ENCODE data around the gene MYH15. TPM values are rescaled to one million over a fixed set of nuclear protein-coding genes. Genes with fewer than 3 reads are reported as not detected.

Gene MYH15
- 0.61 TPM for polyA plus RNA-seq (2012; ENCODE audit: insufficient read depth, insufficient read length)

DNA sequence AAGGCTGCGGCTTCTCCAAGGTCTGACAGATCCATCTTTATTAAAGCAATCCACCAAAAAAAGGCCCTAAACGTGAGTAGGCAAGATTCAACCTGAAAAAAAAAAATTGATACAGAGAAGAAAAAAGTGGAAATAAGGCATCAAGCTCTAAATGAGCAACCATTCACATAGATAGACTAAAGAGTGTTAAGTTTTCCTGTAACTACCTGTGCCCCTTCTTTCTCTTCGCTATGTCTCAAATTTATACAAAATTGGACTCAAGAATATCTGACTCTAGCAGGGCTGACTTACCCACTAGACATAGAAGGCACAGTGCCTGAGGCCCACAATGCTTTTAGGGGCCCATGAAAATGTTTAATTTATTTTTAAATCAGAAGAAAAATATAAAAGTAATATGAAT is at the start of gene MYH15:
Gene MYH15 (minus strand): TSS at position 101 of the 400 bp plus-strand sequence. CDS start 66 bp downstream, at position 35.
- no peak for DNase-seq (ENCODE audit: low read depth, low spot score)
- no peak within 1 kb of the TSS for H3K4me3 ChIP-seq (ENCODE audit: low read length)

DNA sequence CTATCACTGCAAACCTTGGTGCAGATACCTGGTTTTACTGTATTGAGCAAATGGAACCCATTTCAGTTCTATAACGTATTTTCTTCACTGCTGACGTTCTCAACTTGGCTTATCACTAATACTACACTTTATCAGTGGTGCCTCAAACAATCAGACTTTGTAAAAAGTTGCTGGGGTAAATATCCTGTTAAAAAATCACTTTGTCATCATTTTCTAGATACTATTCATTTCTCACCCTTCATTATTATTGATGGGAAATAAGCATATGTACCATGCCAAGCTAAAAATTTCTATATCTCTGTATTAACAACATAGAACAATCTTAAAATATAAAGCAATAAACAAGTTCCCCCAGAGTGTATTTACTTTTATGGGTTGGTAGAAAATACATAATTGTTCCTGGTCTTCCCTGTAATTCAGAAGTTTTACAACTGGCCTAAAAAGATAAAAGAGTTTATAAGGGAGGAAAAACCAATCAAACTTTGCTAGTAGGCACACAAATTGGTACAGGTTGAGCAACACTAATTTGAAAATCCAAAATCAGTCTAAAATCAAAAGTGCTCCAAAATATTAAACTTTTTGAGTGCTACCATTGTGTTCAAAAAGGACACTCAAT is 45.7 kb upstream of the MYH15 start:
- DNase-seq (ENCODE audit: low read depth, low spot score) = no peak
- no peak overlapping the region for H3K4me3 ChIP-seq (ENCODE audit: low read length)

DNA sequence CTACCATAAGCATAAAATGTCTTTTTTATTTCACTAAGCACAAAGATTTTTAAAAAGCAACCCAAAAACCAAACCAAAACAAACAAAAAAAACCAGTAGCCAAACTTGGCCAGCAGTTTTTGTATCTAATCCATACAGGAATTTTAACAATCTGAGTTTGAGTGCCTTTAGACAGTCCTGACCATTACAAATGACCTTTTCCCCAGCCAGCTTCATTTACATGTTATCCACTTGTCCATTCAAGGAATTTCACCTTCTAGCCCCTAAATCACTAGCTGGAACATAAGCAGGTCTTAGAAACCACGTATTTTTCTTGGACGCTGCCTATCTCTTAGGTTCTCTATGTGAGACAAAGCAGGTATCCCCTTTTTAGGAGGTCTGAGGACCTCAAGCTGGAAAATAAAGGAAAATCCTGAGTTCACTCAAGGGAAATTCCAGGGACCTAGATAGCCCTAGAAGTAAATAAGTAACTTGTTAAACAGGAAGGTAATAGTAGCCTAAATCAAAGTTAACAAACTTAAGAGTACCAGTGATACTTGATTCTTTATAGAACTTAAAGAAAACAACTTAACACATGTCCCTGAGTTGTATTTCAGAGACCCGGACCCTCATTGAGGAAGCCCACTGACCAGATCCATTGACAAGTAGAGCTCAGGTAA is 44.6 kb upstream of the MYH15 start:
- no peak overlapping the region for H3K4me3 ChIP-seq (ENCODE audit: low read length)
- no peak for DNase-seq (ENCODE audit: low read depth, low spot score)

DNA sequence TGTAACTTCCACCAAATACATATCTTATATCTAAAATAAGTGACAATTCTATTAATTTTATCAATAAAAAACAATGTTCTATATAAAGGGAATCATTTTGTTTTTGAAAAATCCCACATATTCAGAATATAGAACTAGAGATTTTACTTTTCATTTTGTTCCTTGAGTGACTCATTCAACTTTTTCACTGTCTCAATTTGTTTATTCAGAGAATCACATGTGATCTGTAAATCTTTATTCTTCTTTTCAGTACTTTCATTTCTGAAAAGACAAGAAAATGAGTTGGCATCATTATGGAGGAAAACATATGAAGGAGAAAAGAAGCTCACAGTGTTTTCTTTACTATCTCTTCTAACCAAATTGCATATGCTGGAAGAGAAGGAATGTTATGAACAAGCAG is 43.8 kb upstream of the MYH15 start:
- no peak overlapping the region for H3K4me3 ChIP-seq (ENCODE audit: low read length)
- no peak for DNase-seq (ENCODE audit: low read depth, low spot score)

DNA sequence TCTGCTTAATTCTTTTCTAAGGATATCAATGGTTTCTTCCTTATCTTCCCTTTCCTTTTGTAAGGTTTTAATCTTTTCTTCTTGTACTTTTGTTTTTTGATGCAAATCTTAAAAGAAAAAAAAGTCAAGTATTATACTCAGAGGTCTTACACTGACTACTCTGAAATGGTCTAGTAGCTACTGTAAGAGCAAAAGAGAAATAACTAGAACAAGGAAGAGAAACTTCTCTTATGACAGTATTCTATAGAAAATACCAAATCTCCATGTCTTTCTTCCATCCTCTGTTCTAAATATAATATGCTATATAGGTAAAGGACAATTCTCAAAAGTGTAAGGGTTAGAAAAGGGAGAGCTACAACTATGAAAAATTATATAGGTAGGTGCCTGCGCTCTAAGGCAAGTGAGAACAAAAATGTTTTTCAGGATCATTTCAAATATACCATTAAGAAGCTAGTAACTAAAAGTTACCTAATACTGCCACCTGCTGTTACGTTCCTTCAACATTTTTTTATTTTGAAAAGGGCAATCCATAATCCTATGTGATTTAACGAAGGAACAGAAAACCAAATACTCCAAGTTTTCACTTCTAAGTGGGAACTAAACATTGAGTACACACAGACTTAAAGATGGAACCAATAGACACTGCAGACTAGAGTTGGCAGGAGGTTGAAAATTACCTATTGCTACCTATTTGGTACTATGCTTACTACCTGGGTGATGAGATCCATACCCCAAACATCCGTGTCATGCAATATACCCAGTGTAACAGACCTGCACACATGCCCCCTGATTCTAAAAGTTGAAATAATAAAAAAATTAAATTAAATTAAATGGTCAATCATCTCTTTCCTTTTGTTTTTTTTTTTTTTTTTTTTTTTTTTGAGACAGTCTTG is 42.1 kb upstream of the MYH15 start:
- no peak overlapping the region for H3K4me3 ChIP-seq (ENCODE audit: low read length)
- peak; percentile 28 for DNase-seq (ENCODE audit: low read depth, low spot score)

DNA sequence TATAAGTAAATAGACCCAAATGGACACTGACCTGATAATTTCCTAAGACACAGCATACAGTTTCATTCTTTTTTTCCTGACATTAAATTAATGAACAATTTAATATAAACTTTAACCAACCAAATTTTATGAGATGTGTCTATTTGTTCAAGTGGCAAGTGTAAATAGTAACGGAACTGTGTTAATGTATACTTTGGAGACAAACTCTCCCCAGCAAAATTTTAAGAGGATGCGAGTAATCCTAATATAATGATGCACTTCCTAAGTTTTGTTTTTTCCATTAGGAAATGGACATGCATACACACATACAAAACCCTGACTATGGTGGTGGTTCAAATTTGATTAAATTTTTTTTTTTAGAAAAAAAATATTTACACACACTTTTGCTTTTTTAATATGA is 38.5 kb upstream of the MYH15 start:
- H3K4me3 ChIP-seq (ENCODE audit: low read length) = no peak overlapping the region
- DNase-seq (ENCODE audit: low read depth, low spot score) = no peak

DNA sequence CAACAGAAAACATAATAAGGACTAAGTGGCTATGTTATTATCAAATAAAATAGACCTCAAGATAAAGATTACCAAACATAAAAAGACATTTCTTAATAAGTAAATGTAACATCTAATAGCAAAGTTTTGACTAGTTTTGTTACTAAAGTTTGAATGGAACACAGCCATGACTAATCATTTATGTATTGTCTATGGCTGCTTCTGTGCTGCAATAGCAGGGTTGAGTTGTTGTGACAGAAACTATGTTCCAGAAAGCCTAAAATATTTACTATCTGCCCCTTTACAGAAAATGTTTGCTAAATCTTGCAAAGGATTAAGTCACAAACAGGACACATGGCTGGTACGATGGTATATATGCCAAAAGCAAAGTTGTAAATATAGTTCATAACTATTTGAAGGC is 37.9 kb upstream of the MYH15 start:
- no peak overlapping the region for H3K4me3 ChIP-seq (ENCODE audit: low read length)
- DNase-seq (ENCODE audit: low read depth, low spot score) = no peak

DNA sequence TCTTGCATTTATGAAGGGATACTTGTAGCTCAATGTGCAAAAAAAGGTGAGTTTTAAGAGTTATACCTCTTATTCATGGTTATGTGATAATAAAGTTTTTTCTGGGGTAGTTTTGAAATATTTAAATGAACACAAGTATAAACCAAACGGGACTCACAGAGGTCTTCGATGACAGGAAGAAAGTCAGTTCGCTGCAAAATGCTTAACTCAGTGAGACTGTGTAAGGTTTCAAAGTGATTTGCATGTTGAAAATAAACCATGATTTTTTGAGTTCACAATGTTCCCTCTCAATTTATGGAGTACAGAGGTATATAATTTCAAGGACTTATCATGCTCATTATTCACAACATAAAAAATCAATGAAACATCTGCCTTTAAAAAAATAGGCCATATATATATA is 36.3 kb upstream of the MYH15 start:
- H3K4me3 ChIP-seq (ENCODE audit: low read length) = no peak overlapping the region
- no peak for DNase-seq (ENCODE audit: low read depth, low spot score)

DNA sequence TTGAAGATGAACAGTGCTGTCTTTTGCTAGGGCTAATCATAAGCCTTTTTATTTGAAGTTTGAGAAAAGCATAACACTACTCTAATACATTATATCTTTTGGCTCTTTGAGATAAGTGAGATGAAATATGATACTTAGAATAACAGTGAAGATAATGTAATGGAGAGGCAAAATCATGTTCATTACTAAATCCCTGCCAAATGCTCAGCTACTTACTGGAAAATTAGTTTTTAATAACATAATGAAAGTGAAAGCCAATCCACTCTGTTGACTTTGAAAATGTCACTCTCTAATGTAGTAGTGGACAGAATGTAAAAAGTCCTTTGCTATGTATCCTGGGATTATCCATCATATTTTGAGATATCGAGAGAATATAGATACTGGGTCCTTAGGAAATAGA is 35.9 kb upstream of the MYH15 start:
- no peak overlapping the region for H3K4me3 ChIP-seq (ENCODE audit: low read length)
- DNase-seq (ENCODE audit: low read depth, low spot score) = no peak

DNA sequence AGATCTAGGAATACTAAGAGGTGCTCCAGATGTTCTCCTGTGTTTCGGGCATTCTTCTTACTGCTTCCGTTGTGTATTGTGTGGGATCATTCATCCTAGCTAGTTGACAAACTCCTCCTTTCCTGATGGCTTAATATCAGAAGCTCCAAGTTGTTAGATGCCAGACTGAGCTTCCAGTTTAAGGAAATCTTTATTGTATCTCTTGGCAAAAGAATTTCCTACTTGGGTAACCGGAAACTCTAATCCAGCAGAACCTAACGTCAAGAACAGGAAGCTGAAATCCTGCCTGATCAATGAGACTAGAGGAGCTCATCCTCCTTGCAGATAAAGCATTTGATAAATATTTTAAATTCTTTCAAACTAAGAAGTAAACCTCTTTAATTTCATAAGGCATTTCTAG is 27.7 kb upstream of the MYH15 start:
- no peak for DNase-seq (ENCODE audit: low read depth, low spot score)
- no peak overlapping the region for H3K4me3 ChIP-seq (ENCODE audit: low read length)

DNA sequence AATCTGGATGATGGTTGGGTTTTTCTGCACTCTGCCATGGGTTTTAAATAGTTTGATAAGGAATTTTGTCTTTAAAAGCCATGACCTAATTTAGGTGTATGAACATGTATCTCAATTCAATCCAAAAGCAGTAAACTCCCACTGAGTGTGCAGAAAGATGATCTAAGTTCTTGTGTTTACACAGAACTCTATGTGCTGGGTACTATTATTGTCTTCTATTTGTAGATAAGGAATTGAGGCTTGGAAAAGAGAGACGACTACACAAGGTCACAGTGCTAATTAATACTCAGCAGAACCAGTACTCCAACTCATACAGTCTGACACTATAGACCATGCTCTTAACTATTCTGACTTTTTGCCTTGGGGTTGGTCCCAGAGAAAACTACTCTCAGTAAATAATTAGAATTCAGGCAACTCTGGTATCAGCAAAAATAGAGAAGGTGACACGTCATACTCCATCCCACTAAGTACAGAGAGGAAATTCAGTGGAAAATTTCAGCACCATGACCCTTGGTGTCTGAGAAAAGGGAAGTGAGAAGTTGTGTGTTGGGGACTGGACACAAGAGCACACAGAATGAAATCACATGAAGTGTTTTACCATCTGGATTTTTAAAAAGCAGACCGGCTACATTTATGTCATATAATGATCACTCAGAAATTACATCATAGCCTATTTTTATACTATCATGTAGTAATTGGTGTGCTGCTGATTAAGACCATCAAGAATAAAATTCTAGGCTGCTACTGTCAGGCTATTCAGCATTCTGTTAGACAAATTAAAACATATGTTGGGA is 18.3 kb upstream of the MYH15 start:
- DNase-seq (ENCODE audit: low read depth, low spot score) = no peak
- H3K4me3 ChIP-seq (ENCODE audit: low read length) = no peak overlapping the region

DNA sequence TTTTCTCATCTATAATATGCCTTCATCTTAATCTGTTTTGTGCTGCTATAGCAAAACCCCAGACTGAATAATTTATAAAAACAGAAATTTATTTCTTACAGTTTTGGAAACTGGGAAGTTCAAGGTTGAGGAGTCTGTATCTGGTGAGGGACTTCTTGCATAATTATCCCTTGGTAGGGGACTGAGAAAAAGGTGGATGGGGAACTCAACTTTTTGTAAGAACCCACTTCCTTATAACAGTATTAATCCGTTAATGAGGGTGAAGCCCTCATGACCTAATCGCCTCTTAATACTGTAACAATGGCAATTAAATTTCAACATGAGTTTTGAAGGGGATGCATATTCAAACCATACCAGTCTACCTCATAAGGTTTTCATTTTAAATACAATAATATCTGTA is 17.4 kb upstream of the MYH15 start:
- no peak for DNase-seq (ENCODE audit: low read depth, low spot score)
- H3K4me3 ChIP-seq (ENCODE audit: low read length) = no peak overlapping the region

DNA sequence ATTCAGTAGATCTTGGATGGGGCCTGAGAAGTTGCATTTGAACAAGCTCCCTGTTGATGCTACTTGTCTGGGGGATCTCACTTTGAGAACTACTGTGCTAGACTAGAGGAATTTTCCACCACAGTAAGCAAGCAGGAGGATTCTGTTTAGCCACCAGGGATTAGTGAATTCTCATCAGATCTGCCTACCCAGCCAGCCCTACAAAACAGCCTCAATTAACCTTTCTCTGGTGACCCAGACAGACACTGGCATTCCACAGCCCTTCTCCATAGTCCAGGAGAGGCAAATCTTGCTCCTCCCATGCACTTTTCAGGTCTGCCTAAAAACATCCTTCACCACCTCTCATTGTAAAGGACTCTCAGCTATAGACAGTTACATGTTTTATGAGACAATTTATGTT is 16.7 kb upstream of the MYH15 start:
- DNase-seq (ENCODE audit: low read depth, low spot score) = no peak
- no peak overlapping the region for H3K4me3 ChIP-seq (ENCODE audit: low read length)

DNA sequence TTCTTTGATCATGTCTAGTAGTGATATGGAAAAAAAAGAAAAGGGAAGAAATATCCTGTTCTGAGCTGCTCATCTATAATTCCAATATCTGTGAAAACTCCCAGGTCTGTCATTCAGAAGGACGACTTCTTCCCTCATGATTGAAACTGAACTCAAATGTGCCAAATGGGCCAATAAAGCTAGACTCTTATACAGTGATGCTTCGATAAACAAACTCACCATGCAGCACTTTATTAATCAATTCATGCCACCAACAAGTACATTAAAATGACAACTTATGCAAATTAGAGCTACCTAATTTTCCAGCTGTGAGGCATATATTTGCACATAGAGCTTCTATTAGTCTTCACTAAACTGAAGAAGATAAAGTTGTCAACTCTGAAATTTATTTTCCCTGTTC is 15.6 kb upstream of the MYH15 start:
- no peak for DNase-seq (ENCODE audit: low read depth, low spot score)

DNA sequence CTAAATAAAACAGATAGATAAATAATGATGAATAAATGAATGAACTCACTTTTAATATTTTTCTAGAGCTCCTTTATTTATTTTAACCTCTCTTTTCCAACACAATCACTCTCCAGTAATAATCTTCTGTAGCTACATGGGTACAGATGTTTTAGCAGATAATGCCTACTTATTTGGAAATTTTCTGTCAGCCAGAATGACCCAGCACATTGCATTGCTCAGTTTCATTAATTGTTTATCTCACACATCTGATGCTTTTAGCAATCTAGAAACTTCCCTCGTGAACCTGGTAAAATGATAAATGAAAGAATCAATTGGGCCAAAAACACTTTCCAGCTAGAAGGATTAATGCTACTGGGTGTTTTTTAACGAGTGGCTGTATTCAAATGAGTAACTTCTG is 14.9 kb upstream of the MYH15 start:
- no peak for DNase-seq (ENCODE audit: low read depth, low spot score)
- no peak overlapping the region for H3K4me3 ChIP-seq (ENCODE audit: low read length)

More for the DNA sequence above, 15.6 kb upstream of the MYH15 start:
- no peak overlapping the region for H3K4me3 ChIP-seq (ENCODE audit: low read length)

DNA sequence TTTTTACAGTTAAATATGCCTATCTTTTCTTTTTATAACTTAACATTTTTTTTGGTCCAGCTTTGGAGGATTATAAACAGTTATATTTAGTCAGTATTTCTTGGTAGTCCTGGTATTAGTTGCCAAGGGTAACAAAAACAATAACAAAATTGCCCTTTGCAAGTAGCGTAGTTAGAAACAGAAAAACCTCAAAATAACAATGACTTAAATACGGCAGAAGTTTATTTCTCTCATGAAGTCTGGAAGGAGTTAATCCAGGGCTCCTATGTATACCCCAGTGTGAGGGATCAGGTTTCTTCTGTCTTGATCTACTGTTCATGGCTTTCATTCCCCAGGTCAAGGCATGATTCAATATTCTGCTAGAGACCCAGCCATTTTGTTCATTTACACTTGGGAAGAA is 14.1 kb upstream of the MYH15 start:
- DNase-seq (ENCODE audit: low read depth, low spot score) = no peak
- H3K4me3 ChIP-seq (ENCODE audit: low read length) = no peak overlapping the region

DNA sequence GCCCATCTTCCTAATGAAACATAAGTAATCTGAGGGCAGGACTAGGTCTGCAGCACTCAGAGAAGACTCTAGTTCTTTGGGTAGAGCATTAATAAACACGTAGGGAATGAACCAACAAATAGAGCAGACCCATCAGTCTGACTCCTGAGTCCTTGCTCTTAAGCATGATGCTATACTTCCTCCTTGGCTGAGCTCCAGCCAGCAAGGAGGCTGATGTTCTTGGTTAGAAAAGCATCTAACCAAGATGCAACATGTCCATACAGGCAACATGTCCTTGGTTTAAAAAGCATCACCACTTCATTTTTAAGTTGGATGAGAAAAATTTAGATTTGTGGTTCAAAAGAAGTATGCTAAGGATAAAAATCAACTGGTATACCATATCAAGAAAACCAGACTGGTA is 8.5 kb upstream of the MYH15 start:
- no peak overlapping the region for H3K4me3 ChIP-seq (ENCODE audit: low read length)
- no peak for DNase-seq (ENCODE audit: low read depth, low spot score)

DNA sequence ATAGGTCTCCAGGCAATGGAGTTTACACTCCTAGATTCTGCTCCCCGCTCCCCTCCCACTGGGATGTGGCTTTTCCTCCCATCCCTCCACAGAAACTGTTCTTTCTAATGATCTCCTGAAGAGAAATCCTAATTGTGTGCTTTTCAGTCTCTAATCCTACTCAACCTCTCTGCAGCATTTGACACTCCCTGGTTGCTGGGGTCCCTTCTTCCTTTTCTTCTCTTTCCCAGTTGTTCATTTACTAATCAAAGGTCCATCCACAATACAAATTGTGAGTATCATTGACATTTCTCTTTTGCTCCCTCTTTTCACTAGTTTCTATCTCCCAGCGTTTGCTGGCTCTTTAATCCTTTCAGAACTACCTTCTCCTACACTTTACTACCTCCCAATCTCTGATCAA is 6.5 kb upstream of the MYH15 start:
- no peak for DNase-seq (ENCODE audit: low read depth, low spot score)
- H3K4me3 ChIP-seq (ENCODE audit: low read length) = no peak overlapping the region

DNA sequence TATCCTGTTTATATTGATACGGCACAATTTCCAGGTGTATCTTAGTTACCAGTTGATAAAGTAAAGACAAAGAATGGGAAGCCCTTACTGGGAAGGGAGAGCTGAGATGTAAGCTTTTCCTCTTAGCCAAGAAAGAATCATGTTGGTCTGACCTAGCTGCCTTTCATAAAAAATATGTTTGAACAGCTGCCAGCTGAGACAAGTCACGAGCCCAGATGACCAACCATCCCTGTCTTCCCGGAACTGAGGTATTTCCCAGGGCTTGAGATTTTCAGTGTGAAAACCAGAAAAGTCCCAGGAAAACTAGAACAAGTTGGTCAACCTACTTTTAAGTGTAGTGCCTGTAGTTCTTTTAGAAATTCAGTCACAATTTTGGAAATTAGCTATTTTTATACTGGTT is 3.6 kb upstream of the MYH15 start:
- H3K4me3 ChIP-seq (ENCODE audit: low read length) = no peak overlapping the region
- no peak for DNase-seq (ENCODE audit: low read depth, low spot score)

Data from Jurkat, Clone E6-1 (cell line).